Mesodermal cell (in vitro differentiated cells): Measurements from ENCODE around the gene OGFOD2.
A peak's percentile ranks its signal among the peaks of the same experiment; 100 is the strongest.

ENCODE experiments used
- H3K27ac ChIP-seq: 2 replicates; pipeline ENCODE4 v1.7.0; 2013; ENCODE audit warnings: mild to moderate bottlenecking, low read depth, low read length, moderate library complexity; ENCODE audit not compliant: severe bottlenecking
- H3K36me3 ChIP-seq: 2 replicates; pipeline ENCODE4 v1.7.1; 2013; ENCODE audit warnings: mild to moderate bottlenecking, low read length, moderate library complexity; ENCODE audit not compliant: control insufficient read depth, insufficient read depth
- H3K4me1 ChIP-seq: one replicate; pipeline ENCODE4 v1.7.1; 2013; ENCODE audit warnings: mild to moderate bottlenecking, low read length; ENCODE audit not compliant: insufficient read depth, control insufficient read depth, poor library complexity, severe bottlenecking
- H3K4me3 ChIP-seq: 2 replicates; pipeline ENCODE4 v1.7.0; 2013; ENCODE audit warnings: low read length, control low read depth, mild to moderate bottlenecking; ENCODE audit not compliant: insufficient read depth, poor library complexity, severe bottlenecking; ENCODE audit errors: extremely low read depth
- H3K9me3 ChIP-seq: 2 replicates; pipeline ENCODE4 v1.7.1; 2013; ENCODE audit warnings: mild to moderate bottlenecking, low read length, moderate library complexity; ENCODE audit not compliant: control insufficient read depth
- WGBS, 2 experiments: methylation state at CpG; one replicate each; pipeline ENCODE4 v1.1.5; 2013; ENCODE audit warnings: missing lambda C conversion rate in 2 of 2; ENCODE audit not compliant: insufficient coverage in 2 of 2; 5-methylcytosine and 5-hydroxymethylcytosine counted together

Gene OGFOD2

GRCh38 chr12:122965851-122966742, 8.9 kb upstream of the OGFOD2 start, which contains the start of gene ABCB9:
Gene ABCB9 (minus strand): TSS chr12:122966463. CDS start chr12:122960235, 6,228 bp downstream.
- no peak within 1 kb of the TSS for H3K27ac ChIP-seq
- 1% methylated on average over 38 to 45 of the region's 55 CpGs for WGBS, 2 experiments

GRCh38 chr12:122966743-122967550, 8.1 kb upstream of the OGFOD2 start:
- Histone ChIP-seq H3K9me3 (no peaks in the 10 kb centered on the region), H3K4me1 (peaks cover 11% of the 10 kb centered on the region), H3K27ac (no peak overlapping the region), H3K4me3 (no peak overlapping the region), H3K36me3 (no peaks in the 10 kb centered on the region)
- 70 to 80% methylated on average over 9 to 12 of the region's 15 CpGs for WGBS, 2 experiments

More at GRCh38 chr12:122965851-122966742, 8.9 kb upstream of the OGFOD2 start, which contains the start of gene ABCB9:
- H3K4me1 ChIP-seq, result peaks cover 11% of the 10 kb centered on the region
- H3K36me3 ChIP-seq, result no peaks in the 10 kb centered on the region
- peak within 1 kb of the TSS; percentile 59 for H3K4me3 ChIP-seq
- no peaks in the 10 kb centered on the region for H3K9me3 ChIP-seq

GRCh38 chr12:122968104-122968503, 6.9 kb upstream of the OGFOD2 start:
- peaks cover 11% of the 10 kb centered on the region for H3K4me1 ChIP-seq
- H3K4me3 ChIP-seq, result no peak overlapping the region
- no peak overlapping the region for H3K27ac ChIP-seq
- no peaks in the 10 kb centered on the region for H3K9me3 ChIP-seq
- H3K36me3 ChIP-seq, result no peaks in the 10 kb centered on the region
- 78 to 85% methylated on average over 2 of the region's 2 CpGs for WGBS, 2 experiments

GRCh38 chr12:122969676-122970075, 5.4 kb upstream of the OGFOD2 start:
- WGBS, 2 experiments, result 84 to 95% methylated on average over 3 to 4 of the region's 4 CpGs
- no peak overlapping the region for H3K27ac ChIP-seq
- peaks cover 7% of the 10 kb centered on the region for H3K4me1 ChIP-seq
- H3K9me3 ChIP-seq, result no peaks in the 10 kb centered on the region
- H3K36me3 ChIP-seq, result no peaks in the 10 kb centered on the region
- no peak overlapping the region for H3K4me3 ChIP-seq

- 0% methylated on average over 23 to 27 of the region's 32 CpGs for WGBS, 2 experiments
- Histone ChIP-seq H3K4me1 (peaks cover 15% of the 10 kb centered on the region), H3K36me3 (peaks cover 27% of the 10 kb centered on the region), H3K9me3 (no peaks in the 10 kb centered on the region), H3K27ac (peak overlapping the region; percentile 97), H3K4me3 (peak overlapping the region; percentile 97)
These were observed 661 bp upstream of the OGFOD2 start for GRCh38 chr12:122974274-122974891.

- peaks cover 18% of the 10 kb centered on the region for H3K4me1 ChIP-seq
- no peak overlapping the region for H3K27ac ChIP-seq
- peaks cover 27% of the 10 kb centered on the region for H3K36me3 ChIP-seq
- no peaks in the 10 kb centered on the region for H3K9me3 ChIP-seq
- WGBS, 2 experiments, result 4 to 21% methylated on average over 5 to 7 of the region's 8 CpGs
- H3K4me3 ChIP-seq, result peak overlapping the region; percentile 97
These were observed 975 bp downstream of the OGFOD2 start for GRCh38 chr12:122975790-122976647.

- H3K36me3 ChIP-seq, result peaks cover 28% of the 10 kb centered on the region
- H3K4me3 ChIP-seq, result no peak overlapping the region
- no peak overlapping the region for H3K27ac ChIP-seq
- H3K4me1 ChIP-seq, result peaks cover 19% of the 10 kb centered on the region
- WGBS, 2 experiments, result 96 to 97% methylated on average over 11 to 15 of the region's 15 CpGs
- no peaks in the 10 kb centered on the region for H3K9me3 ChIP-seq
These were observed 1.6 kb downstream of the OGFOD2 start for GRCh38 chr12:122976648-122976975.

- H3K27ac ChIP-seq, result no peak overlapping the region
- H3K9me3 ChIP-seq, result no peaks in the 10 kb centered on the region
- peaks cover 33% of the 10 kb centered on the region for H3K36me3 ChIP-seq
- no peak overlapping the region for H3K4me3 ChIP-seq
- WGBS, 2 experiments, result 90 to 92% methylated on average over 5 of the region's 6 CpGs
- peaks cover 25% of the 10 kb centered on the region for H3K4me1 ChIP-seq
These were observed 2.1 kb downstream of the OGFOD2 start for GRCh38 chr12:122977153-122977552.

GRCh38 chr12:122977655-122978392, 2.8 kb downstream of the OGFOD2 start:
- Histone ChIP-seq H3K36me3 (peaks cover 40% of the 10 kb centered on the region), H3K9me3 (no peaks in the 10 kb centered on the region), H3K27ac (no peak overlapping the region), H3K4me3 (no peak overlapping the region), H3K4me1 (peaks cover 32% of the 10 kb centered on the region)
- WGBS, 2 experiments, result 98 to 99% methylated on average over 5 to 6 of the region's 9 CpGs
